ENCODE measurements around the gene SAP30BP.

The SAP30BP gene

GRCh38 chr17:75629157-75629556, 38.0 kb upstream of the SAP30BP start:
- no peak for TF ChIP-seq CTCF (IDR thresholded peaks at IDR 0.05)
- no peak for TF ChIP-seq ZFX (IDR thresholded peaks at IDR 0.05; ENCODE audit: borderline replicate concordance)
- no peak overlapping the region for H3K27ac ChIP-seq

- TF ChIP-seq ZFX (IDR thresholded peaks at IDR 0.05; ENCODE audit: borderline replicate concordance), result no peak
- TF ChIP-seq CTCF (IDR thresholded peaks at IDR 0.05), result no peak
- no peak overlapping the region for H3K27ac ChIP-seq
These were observed 36.8 kb upstream of the SAP30BP start for GRCh38 chr17:75630071-75630917.

GRCh38 chr17:75631353-75631752, 35.8 kb upstream of the SAP30BP start:
- no peak for TF ChIP-seq ZFX (IDR thresholded peaks at IDR 0.05; ENCODE audit: borderline replicate concordance)
- no peak for TF ChIP-seq CTCF (IDR thresholded peaks at IDR 0.05)
- H3K27ac ChIP-seq, result no peak overlapping the region

- no peak overlapping the region for H3K27ac ChIP-seq
- no peak for TF ChIP-seq ZFX (IDR thresholded peaks at IDR 0.05; ENCODE audit: borderline replicate concordance)
- no peak for TF ChIP-seq CTCF (IDR thresholded peaks at IDR 0.05)
These were observed 34.7 kb upstream of the SAP30BP start for GRCh38 chr17:75632428-75632827.

- H3K27ac ChIP-seq, result peak within 1 kb of the TSS; percentile 64
- TF ChIP-seq ZFX (IDR thresholded peaks at IDR 0.05; ENCODE audit: borderline replicate concordance), result no peak
- TF ChIP-seq CTCF (IDR thresholded peaks at IDR 0.05), result peak; percentile 97
These were observed 34.2 kb upstream of the SAP30BP start, which contains the start of gene SMIM5 for GRCh38 chr17:75632863-75633485. Gene SMIM5 (plus strand): TSS chr17:75633434. CDS start chr17:75640202, 6,768 bp downstream.

- TF ChIP-seq ZFX (IDR thresholded peaks at IDR 0.05; ENCODE audit: borderline replicate concordance), result no peak
- TF ChIP-seq CTCF (IDR thresholded peaks at IDR 0.05), result peak; percentile 79
- H3K27ac ChIP-seq, result peak overlapping the region; percentile 64
These were observed 33.4 kb upstream of the SAP30BP start for GRCh38 chr17:75633486-75634375.

All from 22Rv1 (cell line).